ENCODE results near the gene NANOS2.

DNA sequence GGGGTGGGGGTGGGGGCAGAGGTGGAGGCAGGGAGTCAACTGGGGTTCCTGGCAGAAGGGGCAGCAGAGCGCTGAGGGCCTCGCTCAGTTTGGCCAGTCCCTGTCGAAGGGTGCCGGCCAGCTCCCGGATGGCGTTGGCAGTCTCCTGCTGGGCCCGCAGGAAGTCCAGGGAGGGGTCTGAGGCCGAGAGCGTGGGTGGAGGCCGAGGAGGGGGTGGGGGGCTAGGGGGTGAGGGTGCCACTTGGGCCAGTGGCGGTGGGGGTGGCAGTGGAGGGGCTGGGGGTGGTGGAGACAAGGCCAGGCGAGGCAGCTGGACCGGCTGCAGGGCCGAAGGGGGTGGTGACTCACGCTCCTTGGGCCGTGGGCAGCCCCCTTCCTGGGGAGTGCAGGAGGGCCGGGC is 23.7 kb downstream of the NANOS2 start:
- TF ChIP-seq, protein P1, sequence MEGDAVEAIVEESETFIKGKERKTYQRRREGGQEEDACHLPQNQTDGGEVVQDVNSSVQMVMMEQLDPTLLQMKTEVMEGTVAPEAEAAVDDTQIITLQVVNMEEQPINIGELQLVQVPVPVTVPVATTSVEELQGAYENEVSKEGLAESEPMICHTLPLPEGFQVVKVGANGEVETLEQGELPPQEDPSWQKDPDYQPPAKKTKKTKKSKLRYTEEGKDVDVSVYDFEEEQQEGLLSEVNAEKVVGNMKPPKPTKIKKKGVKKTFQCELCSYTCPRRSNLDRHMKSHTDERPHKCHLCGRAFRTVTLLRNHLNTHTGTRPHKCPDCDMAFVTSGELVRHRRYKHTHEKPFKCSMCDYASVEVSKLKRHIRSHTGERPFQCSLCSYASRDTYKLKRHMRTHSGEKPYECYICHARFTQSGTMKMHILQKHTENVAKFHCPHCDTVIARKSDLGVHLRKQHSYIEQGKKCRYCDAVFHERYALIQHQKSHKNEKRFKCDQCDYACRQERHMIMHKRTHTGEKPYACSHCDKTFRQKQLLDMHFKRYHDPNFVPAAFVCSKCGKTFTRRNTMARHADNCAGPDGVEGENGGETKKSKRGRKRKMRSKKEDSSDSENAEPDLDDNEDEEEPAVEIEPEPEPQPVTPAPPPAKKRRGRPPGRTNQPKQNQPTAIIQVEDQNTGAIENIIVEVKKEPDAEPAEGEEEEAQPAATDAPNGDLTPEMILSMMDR (conservative IDR thresholded peaks at IDR 0.05 in 1 of 2, IDR thresholded peaks at IDR 0.05 in 1 of 2; ENCODE audit: low read depth in 1 of 2, low read length in 2 of 2) = no peak
- TF ChIP-seq EZH2 (IDR thresholded peaks at IDR 0.05; ENCODE audit: low read length, missing control alignments) = no peak

Data from fibroblast of lung (primary cell).